AG09309 (cell line): ENCODE results near the gene SAA2.
"Not testable (repeated sequence)": the region's sequence is repeated elsewhere in the genome, so short reads cannot be mapped to it uniquely, and the experiment has no call there.

Experiments used
- DNase-seq: peaks from one replicate; pipeline ENCODE4 v3.0.0-alpha.2; 2010; ENCODE audit warnings: low read depth
- H3K4me3 ChIP-seq: 2 replicates; pipeline ENCODE4 v1.5.1; 2011; ENCODE audit warnings: mild to moderate bottlenecking, low read depth, low read length, moderate library complexity; ENCODE audit not compliant: control insufficient read depth
- CTCF ChIP-seq: IDR thresholded peaks from 2 replicates; pipeline ENCODE4 v1.5.1; 2011; ENCODE audit warnings: mild to moderate bottlenecking, low read depth, low read length, inconsistent platforms; ENCODE audit not compliant: insufficient read depth, control insufficient read depth; ENCODE audit errors: missing control alignments

The SAA2 gene

GRCh38 chr11:18280438-18281045 lies 32.1 kb upstream of the SAA2 start:
- H3K4me3 ChIP-seq = no peak overlapping the region
- no peak for DNase-seq
- TF ChIP-seq CTCF = no peak

GRCh38 chr11:18277565-18278271 lies 29.2 kb upstream of the SAA2 start:
- TF ChIP-seq CTCF = no peak
- H3K4me3 ChIP-seq = no peak overlapping the region
- DNase-seq = no peak

- no peak overlapping the region for H3K4me3 ChIP-seq
- DNase-seq = no peak
- no peak for TF ChIP-seq CTCF
Measured at GRCh38 chr11:18271206-18271605, 22.7 kb upstream of the SAA2 start.

GRCh38 chr11:18270102-18270501 lies 21.6 kb upstream of the SAA2 start:
- no peak for TF ChIP-seq CTCF
- no peak overlapping the region for H3K4me3 ChIP-seq
- DNase-seq = no peak

GRCh38 chr11:18269252-18269651 lies 20.8 kb upstream of the SAA2 start:
- DNase-seq = not testable (repeated sequence)

GRCh38 chr11:18267335-18268133 lies 19.1 kb upstream of the SAA2 start:
- not testable (repeated sequence) for H3K4me3 ChIP-seq, DNase-seq

More at GRCh38 chr11:18269252-18269651, 20.8 kb upstream of the SAA2 start:
- H3K4me3 ChIP-seq = not testable (repeated sequence)

GRCh38 chr11:18265949-18266348 lies 17.5 kb upstream of the SAA2 start, which contains the start of gene SAA1:
SAA1 (plus strand) TSS chr11:18266264; CDS start chr11:18266888, 624 bp downstream.
- no peak within 1 kb of the TSS for H3K4me3 ChIP-seq
- TF ChIP-seq CTCF = no peak
- DNase-seq = no peak
